ENCODE measurements around the gene CD247. TPM values are rescaled to one million over a fixed set of nuclear protein-coding genes. Genes with fewer than 3 reads are reported as not detected.

Gene CD247
- total and polyA plus RNA-seq, 2 of the 4 experiments (the other 2 are of a cell fraction), result not detected

- ChIA-PET CTCF (no interaction called here), POLR2A (ENCODE audit: unreplicated experiment) (no interaction called here)
- DNase-seq, result no peak
- Histone ChIP-seq H3K27me3 (ENCODE audit: control insufficient read depth, insufficient read depth, low read length) (peaks cover 34% of the 10 kb centered on the region), H4K20me1 (ENCODE audit: insufficient read depth, low read length) (no peaks in the 10 kb centered on the region), H3K36me3 (ENCODE audit: control insufficient read depth, insufficient read depth, low read length) (no peaks in the 10 kb centered on the region), H2BK20ac (ENCODE audit: low read depth, low read length) (no peak overlapping the region), H3K4ac (ENCODE audit: low read depth, low read length) (no peak overlapping the region), H2AK5ac (ENCODE audit: low read depth, low read length) (no peak overlapping the region), H3K4me2 (ENCODE audit: low read depth, low read length) (no peak overlapping the region), H3K27ac (ENCODE audit: insufficient read depth, low read length) (no peak overlapping the region), H3K9me1 (ENCODE audit: insufficient read depth, low read length) (no peaks in the 10 kb centered on the region), H3K4me3 (ENCODE audit: insufficient read depth, low read depth, low read length) (no peak overlapping the region), H3K9me3 (ENCODE audit: control insufficient read depth, insufficient read depth, low read length) (no peaks in the 10 kb centered on the region), H3K9ac (ENCODE audit: low read depth, low read length) (no peak overlapping the region), H2BK5ac (ENCODE audit: low read depth, low read length, poor library complexity, severe bottlenecking) (no peak overlapping the region), H3K56ac (ENCODE audit: extremely low read depth, insufficient read depth, low read length) (no peak overlapping the region), H2AK9ac (replicated peaks; ENCODE audit: low read depth, low read length, poor library complexity) (no peak overlapping the region), H3K79me1 (ENCODE audit: low read depth in 1 of 2, low read length in 2 of 2) (no peaks in the 10 kb centered on the region), H3K4me1 (ENCODE audit: control insufficient read depth, insufficient read depth, low read length) (no peaks in the 10 kb centered on the region), H4K91ac (ENCODE audit: insufficient read depth, low read depth, low read length) (no peak overlapping the region), H3K23ac (ENCODE audit: low read depth, low read length) (no peak overlapping the region), H2AFZ (replicated peaks; ENCODE audit: low read length, poor library complexity) (no peak overlapping the region), H3K14ac (replicated peaks; ENCODE audit: low read depth, low read length) (no peak overlapping the region), H4K8ac (ENCODE audit: low read depth in 2 of 2, low read length in 2 of 2) (no peak overlapping the region), H2BK15ac (ENCODE audit: low read depth, low read length) (no peak overlapping the region), H3K18ac (ENCODE audit: low read depth, low read length) (no peak overlapping the region), H4K5ac (ENCODE audit: low read depth, low read length) (no peak overlapping the region), H2BK120ac (ENCODE audit: low read depth, low read length) (no peak overlapping the region)
- no CpG with 5 or more reads among the region's 3 CpGs for WGBS, 2 experiments (ENCODE audit: extremely low coverage in 2 of 2, insufficient read length in 1 of 2)
- in situ Hi-C loops (cut with MboI; ENCODE audit: low sequenced_read_pairs), result no loop called here
- TF ChIP-seq FOS (IDR thresholded peaks at IDR 0.05; ENCODE audit: low read depth, low read length) (no peak), BHLHE40 (IDR thresholded peaks at IDR 0.05; ENCODE audit: low read depth, low read length) (no peak)
- TF ChIP-seq, protein P1, sequence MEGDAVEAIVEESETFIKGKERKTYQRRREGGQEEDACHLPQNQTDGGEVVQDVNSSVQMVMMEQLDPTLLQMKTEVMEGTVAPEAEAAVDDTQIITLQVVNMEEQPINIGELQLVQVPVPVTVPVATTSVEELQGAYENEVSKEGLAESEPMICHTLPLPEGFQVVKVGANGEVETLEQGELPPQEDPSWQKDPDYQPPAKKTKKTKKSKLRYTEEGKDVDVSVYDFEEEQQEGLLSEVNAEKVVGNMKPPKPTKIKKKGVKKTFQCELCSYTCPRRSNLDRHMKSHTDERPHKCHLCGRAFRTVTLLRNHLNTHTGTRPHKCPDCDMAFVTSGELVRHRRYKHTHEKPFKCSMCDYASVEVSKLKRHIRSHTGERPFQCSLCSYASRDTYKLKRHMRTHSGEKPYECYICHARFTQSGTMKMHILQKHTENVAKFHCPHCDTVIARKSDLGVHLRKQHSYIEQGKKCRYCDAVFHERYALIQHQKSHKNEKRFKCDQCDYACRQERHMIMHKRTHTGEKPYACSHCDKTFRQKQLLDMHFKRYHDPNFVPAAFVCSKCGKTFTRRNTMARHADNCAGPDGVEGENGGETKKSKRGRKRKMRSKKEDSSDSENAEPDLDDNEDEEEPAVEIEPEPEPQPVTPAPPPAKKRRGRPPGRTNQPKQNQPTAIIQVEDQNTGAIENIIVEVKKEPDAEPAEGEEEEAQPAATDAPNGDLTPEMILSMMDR (conservative IDR thresholded peaks at IDR 0.05; ENCODE audit: low read depth, low read length), result no peak
- no TSS peak for BruUV-seq (replicated peaks)
- no peak for ATAC-seq (ENCODE audit: low read depth)
- dilution Hi-C loops (cut with HindIII; ENCODE audit: low sequenced_read_pairs, unreplicated experiment), result no loop called here
- intact Hi-C loops (cut with micrococcal nuclease), result no loop called here
Measured at GRCh38 chr1:167499664-167500101, 18.6 kb downstream of the CD247 start.
